Prostate gland (tissue), 2 donors: ENCODE measurements around the gene ANKRD55.

Experiments
- CTCF ChIP-seq, 4 experiments: fragments of 200-600 bp in 2 of 4; fragments of 450-650 bp in 2 of 4; sonication (generic) in 2 of 4; IDR thresholded peaks; 1 replicate in 3 of 4; 2 replicates in 1 of 4; pipeline ENCODE4 v1.5.1; 2016 to 2019; ENCODE audit warnings: antibody characterized with exemption in 4 of 4, mild to moderate bottlenecking in 2 of 4, moderate library complexity in 2 of 4
- POLR2AphosphoS5 ChIP-seq: sonication (generic); formaldehyde crosslinking; IDR thresholded peaks from one replicate; pipeline ENCODE4 v1.6.1; 2017; ENCODE audit warnings: antibody characterized with exemption

- TF ChIP-seq POLR2AphosphoS5 (no peak), CTCF (IDR thresholded peaks at IDR 0.05) (no peak)
Observed at GRCh38 chr5:56066931-56067450, 166.1 kb downstream of the ANKRD55 start.
